H1 (cell line): ENCODE measurements around the gene STKLD1. TPM values are rescaled to one million over a fixed set of nuclear protein-coding genes. Genes with fewer than 3 reads are reported as not detected.
A peak's percentile ranks its signal among the peaks of the same experiment; 100 is the strongest.

Experiments
- CTCF ChIA-PET: fragments of 300-600 bp; sonication (Branson Sonifier 250); formaldehyde crosslinking; loops from one replicate; lab custom pipeline; 2021; ENCODE audit not compliant: partially characterized antibody; lab: Charles Lee
- POLR2A ChIA-PET: fragments of 300-600 bp; sonication (Branson Sonifier 250); formaldehyde crosslinking; loops from one replicate; lab custom pipeline; 2021; ENCODE audit warnings: inconsistent platforms; ENCODE audit not compliant: partially characterized antibody; lab: Charles Lee
- DNase-seq, 2 experiments: peaks; one replicate each; pipeline versions ENCODE4 v3.0.0 to v3.0.0-alpha.2; 2010 to 2022; ENCODE audit warnings: low spot score in 2 of 2, low read depth in 1 of 2, mixed read lengths in 1 of 2
- FAIRE-seq: peaks from 2 replicates; lab custom pipeline; 2011; peaks lifted over from hg19 to GRCh38; lab: Jason Lieb, UNC
- H2AFZ ChIP-seq: 2 replicates; pipeline ENCODE4 v1.8.1; 2012; ENCODE audit warnings: low read length, inconsistent platforms
- H2AK5ac ChIP-seq: 2 replicates; pipeline ENCODE4 v1.6.1; 2013; ENCODE audit warnings: low read depth, low read length
- H2BK120ac ChIP-seq: replicated peaks from 2 replicates; pipeline ENCODE3; 2013; ENCODE audit warnings: low read depth, low read length, inconsistent platforms
- H2BK12ac ChIP-seq: 2 replicates; pipeline ENCODE4 v1.6.1; 2013; ENCODE audit warnings: low read depth, low read length
- H2BK15ac ChIP-seq: 2 replicates; pipeline ENCODE4 v1.6.1; 2013; ENCODE audit warnings: low read length
- H2BK20ac ChIP-seq: 2 replicates; pipeline ENCODE4 v1.6.1; 2013; ENCODE audit warnings: low read length
- H2BK5ac ChIP-seq: 2 replicates; pipeline ENCODE4 v1.6.1; 2013; ENCODE audit warnings: low read depth, low read length
- H3K14ac ChIP-seq: 2 replicates; pipeline ENCODE4 v1.6.1; 2013; ENCODE audit warnings: inconsistent platforms; ENCODE audit not compliant: insufficient read length
- H3K18ac ChIP-seq: 2 replicates; pipeline ENCODE4 v1.6.1; 2013; ENCODE audit warnings: low read length; ENCODE audit errors: extremely low read depth
- H3K23ac ChIP-seq: 2 replicates; pipeline ENCODE4 v1.6.1; 2013; ENCODE audit warnings: inconsistent platforms; ENCODE audit not compliant: insufficient read length
- H3K23me2 ChIP-seq: 2 replicates; pipeline ENCODE4 v1.6.1; 2013; ENCODE audit warnings: low read depth, low read length
- H3K27ac ChIP-seq: 2 replicates; pipeline ENCODE4 v1.6.1; 2011; ENCODE audit warnings: low read depth, low read length, inconsistent platforms
- H3K27me3 ChIP-seq, 4 experiments: replicated peaks in 1 of 4; 1 replicate in 1 of 4; 2 replicates in 3 of 4; pipeline versions ENCODE4 v1.6.1 to v1.8.1; 2011 to 2013; ENCODE audit warnings: low read length in 3 of 4, mild to moderate bottlenecking in 3 of 4, inconsistent platforms in 2 of 4, mixed read lengths in 2 of 4, moderate library complexity in 1 of 4; ENCODE audit not compliant: control insufficient read depth in 3 of 4, insufficient read depth in 3 of 4; ENCODE audit errors: extremely low read depth in 1 of 4
- H3K36me3 ChIP-seq, 4 experiments: 2 replicates each; pipeline versions ENCODE4 v1.6.1 to v1.8.1; 2011 to 2013; ENCODE audit warnings: mild to moderate bottlenecking in 4 of 4, low read length in 3 of 4, moderate library complexity in 2 of 4, control low read depth in 1 of 4, inconsistent platforms in 1 of 4; ENCODE audit not compliant: insufficient read depth in 4 of 4, control insufficient read depth in 2 of 4
- H3K4ac ChIP-seq: replicated peaks from 2 replicates; pipeline ENCODE3; 2013; ENCODE audit warnings: low read length, low read depth, mixed read lengths, inconsistent platforms; ENCODE audit not compliant: insufficient read length
- H3K4me1 ChIP-seq, 4 experiments: replicated peaks in 1 of 4; 1 replicate in 1 of 4; 2 replicates in 3 of 4; pipeline versions ENCODE4 v1.6.1 to v1.8.1; 2011 to 2013; ENCODE audit warnings: low read length in 3 of 4, inconsistent platforms in 2 of 4, mixed read lengths in 1 of 4; ENCODE audit not compliant: insufficient read depth in 4 of 4, control insufficient read depth in 3 of 4
- H3K4me2 ChIP-seq, 2 experiments: 2 replicates each; pipeline versions ENCODE4 v1.6.1 to v1.8.1; 2011 to 2013; ENCODE audit warnings: low read depth in 2 of 2, low read length in 2 of 2, control low read depth in 1 of 2, inconsistent platforms in 1 of 2, mild to moderate bottlenecking in 1 of 2; ENCODE audit not compliant: insufficient read depth in 1 of 2
- H3K4me3 ChIP-seq, 4 experiments: fragments of 200-600, 300-600 bp in 1 of 4; sonication (generic), shearing (Covaris generic), sonication (Bioruptor Twin) in 1 of 4; 2 replicates each; pipeline versions ENCODE4 v1.5.1 to v1.8.1; 2011 to 2016; ENCODE audit warnings: low read length in 4 of 4, low read depth in 3 of 4, control low read depth in 2 of 4, inconsistent platforms in 2 of 4, mild to moderate bottlenecking in 2 of 4, mixed read lengths in 1 of 4, moderate library complexity in 1 of 4; ENCODE audit not compliant: insufficient read depth in 2 of 4; ENCODE audit errors: extremely low read depth in 1 of 4
- H3K56ac ChIP-seq: replicated peaks from 2 replicates; pipeline ENCODE3; 2013; ENCODE audit warnings: low read depth, mild to moderate bottlenecking, mixed read lengths, low read length, inconsistent platforms; ENCODE audit not compliant: insufficient read length
- H3K79me1 ChIP-seq: 2 replicates; pipeline ENCODE4 v1.6.1; 2013; ENCODE audit warnings: low read depth, low read length, control low read depth
- H3K79me2 ChIP-seq, 2 experiments: 2 replicates each; pipeline versions ENCODE4 v1.6.1 to v1.8.1; 2012 to 2013; ENCODE audit warnings: low read length in 2 of 2, mild to moderate bottlenecking in 2 of 2, inconsistent platforms in 1 of 2; ENCODE audit not compliant: insufficient read depth in 2 of 2, control insufficient read depth in 1 of 2
- H3K9ac ChIP-seq, 4 experiments: replicated peaks in 1 of 4; 1 replicate in 1 of 4; 2 replicates in 3 of 4; pipeline versions ENCODE4 v1.6.1 to v1.8.1; 2011 to 2013; ENCODE audit warnings: low read depth in 3 of 4, low read length in 3 of 4, control low read depth in 2 of 4, mild to moderate bottlenecking in 2 of 4, moderate library complexity in 2 of 4, inconsistent platforms in 1 of 4; ENCODE audit errors: extremely low read depth in 1 of 4
- H3K9me3 ChIP-seq, 2 experiments: 2 replicates each; pipeline versions ENCODE4 v1.6.1 to v1.8.1; 2012 to 2013; ENCODE audit warnings: mild to moderate bottlenecking in 2 of 2, moderate library complexity in 2 of 2, control low read depth in 1 of 2, inconsistent platforms in 1 of 2, low read depth in 1 of 2, low read length in 1 of 2, mixed read lengths in 1 of 2; ENCODE audit not compliant: insufficient read depth in 2 of 2
- H4K20me1 ChIP-seq, 2 experiments: replicated peaks in 1 of 2; 2 replicates each; pipeline versions ENCODE3 to v1.8.1; 2011 to 2013; ENCODE audit warnings: inconsistent platforms in 2 of 2, low read length in 2 of 2, mild to moderate bottlenecking in 1 of 2; ENCODE audit not compliant: insufficient read depth in 2 of 2, control insufficient read depth in 1 of 2
- H4K5ac ChIP-seq: 2 replicates; pipeline ENCODE4 v1.6.1; 2013; ENCODE audit warnings: low read length, low read depth, mixed read lengths, inconsistent platforms; ENCODE audit not compliant: insufficient read length
- H4K8ac ChIP-seq: 2 replicates; pipeline ENCODE4 v1.8.0; 2013; ENCODE audit warnings: mild to moderate bottlenecking, moderate library complexity, low read length, inconsistent platforms; ENCODE audit not compliant: insufficient read depth; ENCODE audit errors: extremely low read depth
- H4K91ac ChIP-seq: replicated peaks from 2 replicates; pipeline ENCODE3; 2013; ENCODE audit warnings: low read length, mixed read lengths, inconsistent platforms; ENCODE audit not compliant: insufficient read length
- CTCF ChIP-seq, 3 experiments: IDR thresholded peaks; 1 replicate in 2 of 3; 2 replicates in 1 of 3; pipeline versions ENCODE4 v1.5.1 to v1.6.1; 2011; ENCODE audit warnings: low read length in 3 of 3, mild to moderate bottlenecking in 3 of 3, inconsistent platforms in 2 of 3, low read depth in 1 of 3, moderate library complexity in 1 of 3; ENCODE audit not compliant: insufficient read depth in 1 of 3; ENCODE audit errors: control extremely low read depth in 1 of 3
- KDM1A ChIP-seq: fragments of 200-600, 300-600 bp; sonication (generic); IDR thresholded peaks from 2 replicates; pipeline ENCODE4 v1.7.1; 2016; ENCODE audit warnings: mild to moderate bottlenecking, low read length, borderline replicate concordance
- WGBS, 2 experiments: shearing (Covaris generic) in 1 of 2; methylation state at CpG; one replicate each; pipeline versions ENCODE4 v1.1.6 to v1.1.7; 2013 to 2015; ENCODE audit warnings: low lambda C conversion rate in 2 of 2, mixed read lengths in 2 of 2, inconsistent platforms in 1 of 2, low coverage in 1 of 2, missing lambda C conversion rate in 1 of 2; ENCODE audit not compliant: insufficient replicate concordance in 2 of 2, insufficient coverage in 1 of 2, insufficient read length in 1 of 2; ENCODE audit errors: extremely low coverage in 1 of 2, missing lambda C conversion rate in 1 of 2; 5-methylcytosine and 5-hydroxymethylcytosine counted together
- polyA plus RNA-seq, 7 experiments: library from polyadenylated mRNA; depleted of rRNA in 3 of 7; stranded (reverse) in 5 of 7; unstranded in 2 of 7; fragments of >200 nt in 5 of 7; fragments of 200-250 nt in 2 of 7; gene quantifications; 1 replicate in 5 of 7; 2 replicates in 1 of 7; 4 replicates in 1 of 7; pipeline versions ENCODE4 v1.2.1 to v1.2.3, GENCODE V29; 2011 to 2013; ENCODE audit warnings: missing spikeins in 2 of 7, mixed read lengths in 2 of 7
- total RNA-seq: library from RNA; stranded (reverse); fragmentation: NEBNext Ultra II Directional; extraction: Animal tissue kit (Norgen Biotek cat#: 25700); gene quantifications from 2 replicates; pipeline ENCODE4 v1.2.1, GENCODE V29; 2021

Gene STKLD1
- total and polyA plus RNA-seq, 2 of the 8 experiments (the other 6 are each of a cell fraction or from before 2014, with no cell fraction given) = 0.26 TPM; not detected in 1

GRCh38 chr9:133333566-133333965 is 42.6 kb upstream of the STKLD1 start:
- peaks cover 10% of the 10 kb centered on the region for H3K79me1 ChIP-seq
- peaks cover 0 to 15% of the 10 kb centered on the region in 2 experiments; a peak in 2 of 4 replicates for H3K79me2 ChIP-seq
- H3K14ac ChIP-seq = no peak overlapping the region
- H4K5ac ChIP-seq = no peak overlapping the region
- no peak overlapping the region for H3K23ac ChIP-seq
- no peak overlapping the region; a peak in 1 of 4 replicates for H3K4me2 ChIP-seq
- H3K9me3 ChIP-seq = no peaks in the 10 kb centered on the region
- peaks cover 0 to 9% (median 2%) of the 10 kb centered on the region in 4 experiments; a peak in 1 of 7 replicates for H3K4me1 ChIP-seq
- H3K27me3 ChIP-seq = no peaks in the 10 kb centered on the region
- no peak overlapping the region for H3K4me3 ChIP-seq
- H2AK5ac ChIP-seq = no peak overlapping the region
- H3K4ac ChIP-seq = no peak overlapping the region
- H3K9ac ChIP-seq = no peak overlapping the region; a peak in 1 of 7 replicates
- no peak overlapping the region for H3K27ac ChIP-seq
- DNase-seq (no peak), FAIRE-seq (no peak)
- no peak overlapping the region for H4K8ac ChIP-seq
- 87% methylated on average over 7 of the region's 10 CpGs; no CpG with 5 or more reads in 1 of the 2 experiments for WGBS, 2 experiments
- H3K56ac ChIP-seq = no peak overlapping the region
- no peak overlapping the region for H2BK20ac ChIP-seq
- TF ChIP-seq KDM1A = no peak
- TF ChIP-seq CTCF (IDR thresholded peaks at IDR 0.05; ENCODE audit: control extremely low read depth in 1 of 3, insufficient read depth in 1 of 3, low read depth in 1 of 3, low read length in 3 of 3) = 0 out of 4 replicates have a peak, but pooled peaks of 1 of the 3 experiments have one; percentile 9
- H2BK12ac ChIP-seq = no peak overlapping the region
- no peak overlapping the region for H3K18ac ChIP-seq
- H3K23me2 ChIP-seq = peaks cover 7% of the 10 kb centered on the region; the same call in 1 of the 2 replicates
- H2BK120ac ChIP-seq = no peak overlapping the region
- H4K20me1 ChIP-seq = peaks cover 4 to 16% of the 10 kb centered on the region in 2 experiments
- no peak overlapping the region for H2BK15ac ChIP-seq
- peak overlapping the region; percentile 44; the same call in 1 of the 2 replicates for H2BK5ac ChIP-seq
- H2AFZ ChIP-seq = no peak overlapping the region
- ChIA-PET POLR2A (interaction anchor here (0.6 to 7.3 kb wide), 7 partner anchors 9 to 175 kb away, joined by 3 to 120 read pairs (median 5); partner anchors contain the start of genes MED22 and RPL7A), CTCF (interaction anchor here (0.7 to 7.0 kb wide), 6 partner anchors 9 to 152 kb away, joined by 3 to 123 read pairs (median 4); no protein-coding TSS in a partner anchor)
- H3K36me3 ChIP-seq = peaks cover 20 to 43% (median 35%) of the 10 kb centered on the region in 4 experiments
- H4K91ac ChIP-seq = no peak overlapping the region
